Measurements from ENCODE around the gene VSIG4. TPM values are rescaled to one million over a fixed set of nuclear protein-coding genes. Genes with fewer than 3 reads are reported as not detected.

VSIG4 gene
- total and polyA plus RNA-seq, 2 donors (not counting 1 experiment from before 2014, with no cell fraction given) = 0.09 TPM; not detected in 1

DNA sequence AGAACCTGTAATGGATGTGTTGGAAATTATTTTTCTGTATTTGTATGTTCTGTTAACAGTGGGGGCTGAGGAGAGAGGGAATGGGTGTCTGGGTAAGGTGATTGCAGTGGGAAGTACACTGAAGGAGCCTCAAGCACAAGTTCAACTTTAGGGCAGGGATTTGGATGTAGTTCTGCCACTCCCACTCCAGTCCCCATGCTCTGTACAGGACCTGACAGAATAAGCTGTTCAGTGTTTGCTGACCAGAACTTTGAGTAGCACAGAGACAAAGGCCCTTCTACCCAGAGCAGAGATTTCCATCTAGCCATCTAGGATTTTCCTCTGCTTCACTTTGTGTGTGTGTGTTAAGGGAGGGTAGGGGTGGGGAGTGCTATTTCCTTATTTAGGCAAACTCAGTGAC lies 49.2 kb downstream of the VSIG4 start:
- H3K79me2 ChIP-seq (ENCODE audit: control insufficient read depth, insufficient read depth, low read length) = no peaks in the 10 kb centered on the region
- H2AFZ ChIP-seq (ENCODE audit: insufficient read depth, low read depth, low read length, poor library complexity, severe bottlenecking) = no peak overlapping the region
- no peaks in the 10 kb centered on the region for H3K27me3 ChIP-seq (replicated peaks in 1 of 4; ENCODE audit: control extremely low read depth in 1 of 4, control insufficient read depth in 3 of 4, insufficient read depth in 4 of 4, low read length in 3 of 4)
- H3K4me2 ChIP-seq (replicated peaks; ENCODE audit: low read depth, low read length, poor library complexity, severe bottlenecking) = no peak overlapping the region
- Mint-ChIP-seq H3K27me3 (no peaks in the 10 kb centered on the region), H3K4me1 (peaks cover 39% of the 10 kb centered on the region), H3K4me3 (no peak overlapping the region), H3K9me3 (ENCODE audit: insufficient read depth) (no peaks in the 10 kb centered on the region), H3K27ac (no peak overlapping the region)
- no peak overlapping the region for H3K9ac ChIP-seq (ENCODE audit: low read length)
- peaks cover 22 to 30% of the 10 kb centered on the region in 2 donors for H3K4me1 ChIP-seq (ENCODE audit: control insufficient read depth in 2 of 2, insufficient read depth in 2 of 2, low read length in 2 of 2)
- H3K27ac ChIP-seq (ENCODE audit: low read length in 2 of 2) = no peak overlapping the region
- POLR2A ChIA-PET = no interaction called here
- H3K9me3 ChIP-seq (ENCODE audit: control extremely low read depth in 1 of 3, control insufficient read depth in 2 of 3, insufficient read depth in 1 of 3, low read length in 2 of 3) = no peaks in the 10 kb centered on the region
- H3K36me3 ChIP-seq (replicated peaks in 1 of 2; ENCODE audit: control extremely low read depth in 1 of 2, control insufficient read depth in 1 of 2, extremely low read depth in 1 of 2, insufficient read depth in 2 of 2, low read length in 1 of 2) = no peaks in the 10 kb centered on the region
- no peak for TF ChIP-seq EZH2 (IDR thresholded peaks at IDR 0.05; ENCODE audit: borderline replicate concordance, insufficient read depth, low read depth, low read length, poor library complexity, severe bottlenecking)
- TF ChIP-seq, protein P1, sequence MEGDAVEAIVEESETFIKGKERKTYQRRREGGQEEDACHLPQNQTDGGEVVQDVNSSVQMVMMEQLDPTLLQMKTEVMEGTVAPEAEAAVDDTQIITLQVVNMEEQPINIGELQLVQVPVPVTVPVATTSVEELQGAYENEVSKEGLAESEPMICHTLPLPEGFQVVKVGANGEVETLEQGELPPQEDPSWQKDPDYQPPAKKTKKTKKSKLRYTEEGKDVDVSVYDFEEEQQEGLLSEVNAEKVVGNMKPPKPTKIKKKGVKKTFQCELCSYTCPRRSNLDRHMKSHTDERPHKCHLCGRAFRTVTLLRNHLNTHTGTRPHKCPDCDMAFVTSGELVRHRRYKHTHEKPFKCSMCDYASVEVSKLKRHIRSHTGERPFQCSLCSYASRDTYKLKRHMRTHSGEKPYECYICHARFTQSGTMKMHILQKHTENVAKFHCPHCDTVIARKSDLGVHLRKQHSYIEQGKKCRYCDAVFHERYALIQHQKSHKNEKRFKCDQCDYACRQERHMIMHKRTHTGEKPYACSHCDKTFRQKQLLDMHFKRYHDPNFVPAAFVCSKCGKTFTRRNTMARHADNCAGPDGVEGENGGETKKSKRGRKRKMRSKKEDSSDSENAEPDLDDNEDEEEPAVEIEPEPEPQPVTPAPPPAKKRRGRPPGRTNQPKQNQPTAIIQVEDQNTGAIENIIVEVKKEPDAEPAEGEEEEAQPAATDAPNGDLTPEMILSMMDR (IDR thresholded peaks at IDR 0.05) = no peak
- intact Hi-C loops (cut with micrococcal nuclease) = loop anchor here (10.0 kb wide), 1 partner anchor 54 kb away; the partner anchor contains the start of gene VSIG4
- no peak overlapping the region for H3K4me3 ChIP-seq (ENCODE audit: control extremely low read depth in 1 of 5, extremely low read depth in 1 of 5, insufficient read depth in 1 of 5, low read depth in 2 of 5, low read length in 4 of 5)
- ATAC-seq (ENCODE audit: low read depth) (no peak), DNase-seq (no peak)
- CTCF ChIA-PET = interaction anchor here (1.0 kb wide), 1 partner anchor 119 kb away, joined by 3 read pairs; no protein-coding TSS in a partner anchor
- H4K20me1 ChIP-seq (ENCODE audit: control insufficient read depth, insufficient read depth, low read length, poor library complexity, severe bottlenecking) = no peaks in the 10 kb centered on the region

DNA sequence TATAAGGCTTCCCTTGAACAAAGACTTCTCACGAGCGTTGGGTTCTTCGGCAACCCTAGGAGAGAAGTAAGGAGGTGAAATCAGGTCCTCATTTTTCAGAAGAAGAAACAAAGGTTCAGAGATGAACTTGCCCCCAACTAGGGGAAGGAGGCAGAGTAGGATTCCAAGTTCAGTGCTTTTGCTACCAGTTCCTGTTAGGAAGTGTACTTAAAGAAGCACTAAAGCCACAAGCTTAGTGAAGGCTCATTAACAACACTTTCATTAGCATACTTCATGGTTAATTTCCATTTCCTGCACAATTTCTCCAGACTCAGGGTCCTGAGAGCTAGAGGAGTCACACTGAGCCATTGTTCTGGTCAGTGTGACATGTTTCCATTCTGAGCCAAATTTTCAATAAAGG lies 52.1 kb downstream of the VSIG4 start:
- Histone ChIP-seq H2AFZ (ENCODE audit: insufficient read depth, low read depth, low read length, poor library complexity, severe bottlenecking) (peak overlapping the region; percentile 44), H3K27ac (ENCODE audit: low read length in 2 of 2) (peak overlapping the region; percentile 20 to 33), H3K9me3 (ENCODE audit: control extremely low read depth in 1 of 3, control insufficient read depth in 2 of 3, insufficient read depth in 1 of 3, low read length in 2 of 3) (no peaks in the 10 kb centered on the region), H3K36me3 (replicated peaks in 1 of 2; ENCODE audit: control extremely low read depth in 1 of 2, control insufficient read depth in 1 of 2, extremely low read depth in 1 of 2, insufficient read depth in 2 of 2, low read length in 1 of 2) (no peaks in the 10 kb centered on the region), H3K4me3 (ENCODE audit: control extremely low read depth in 1 of 5, extremely low read depth in 1 of 5, insufficient read depth in 1 of 5, low read depth in 2 of 5, low read length in 4 of 5) (no peak overlapping the region), H3K4me1 (ENCODE audit: control insufficient read depth in 2 of 2, insufficient read depth in 2 of 2, low read length in 2 of 2) (peaks cover 23 to 27% of the 10 kb centered on the region in 2 donors), H3K79me2 (ENCODE audit: control insufficient read depth, insufficient read depth, low read length) (no peaks in the 10 kb centered on the region), H4K20me1 (ENCODE audit: control insufficient read depth, insufficient read depth, low read length, poor library complexity, severe bottlenecking) (no peaks in the 10 kb centered on the region), H3K27me3 (replicated peaks in 1 of 4; ENCODE audit: control extremely low read depth in 1 of 4, control insufficient read depth in 3 of 4, insufficient read depth in 4 of 4, low read length in 3 of 4) (no peaks in the 10 kb centered on the region), H3K9ac (ENCODE audit: low read length) (no peak overlapping the region), H3K4me2 (replicated peaks; ENCODE audit: low read depth, low read length, poor library complexity, severe bottlenecking) (peak overlapping the region; percentile 27)
- peaks cover 32% of the 10 kb centered on the region for H3K4me1 Mint-ChIP-seq
- ATAC-seq (ENCODE audit: low read depth) (no peak), DNase-seq (no peak)
- no peaks in the 10 kb centered on the region for H3K9me3 Mint-ChIP-seq (ENCODE audit: insufficient read depth)
- H3K27ac Mint-ChIP-seq = peak overlapping the region; percentile 83
- CTCF ChIA-PET = interaction anchor here (0.7 to 4.3 kb wide), 4 partner anchors 30 to 131 kb away, joined by 3 to 19 read pairs (median 10); no protein-coding TSS in a partner anchor
- intact Hi-C loops (cut with micrococcal nuclease) = loop anchor here (5.0 to 10.0 kb wide), 3 partner anchors 93 to 263 kb away; no protein-coding TSS in a partner anchor
- no CpG with 5 or more reads among the region's 3 CpGs for WGBS (ENCODE audit: insufficient coverage)
- TF ChIP-seq, protein P1 (IDR thresholded peaks at IDR 0.05) = no peak
- TF ChIP-seq EZH2 (IDR thresholded peaks at IDR 0.05; ENCODE audit: borderline replicate concordance, insufficient read depth, low read depth, low read length, poor library complexity, severe bottlenecking) = no peak
- H3K4me3 Mint-ChIP-seq = peak overlapping the region; percentile 27
- no peaks in the 10 kb centered on the region for H3K27me3 Mint-ChIP-seq
- POLR2A ChIA-PET = no interaction called here
